GM15510 (cell line): Measurements from ENCODE around the gene DNAH17.

Experiments
- POLR2A ChIP-seq: IDR thresholded peaks from 3 replicates; pipeline ENCODE4 v1.6.1; 2011; ENCODE audit warnings: borderline replicate concordance; ENCODE audit not compliant: insufficient read length; ENCODE audit errors: extremely low read depth

Gene DNAH17

DNA sequence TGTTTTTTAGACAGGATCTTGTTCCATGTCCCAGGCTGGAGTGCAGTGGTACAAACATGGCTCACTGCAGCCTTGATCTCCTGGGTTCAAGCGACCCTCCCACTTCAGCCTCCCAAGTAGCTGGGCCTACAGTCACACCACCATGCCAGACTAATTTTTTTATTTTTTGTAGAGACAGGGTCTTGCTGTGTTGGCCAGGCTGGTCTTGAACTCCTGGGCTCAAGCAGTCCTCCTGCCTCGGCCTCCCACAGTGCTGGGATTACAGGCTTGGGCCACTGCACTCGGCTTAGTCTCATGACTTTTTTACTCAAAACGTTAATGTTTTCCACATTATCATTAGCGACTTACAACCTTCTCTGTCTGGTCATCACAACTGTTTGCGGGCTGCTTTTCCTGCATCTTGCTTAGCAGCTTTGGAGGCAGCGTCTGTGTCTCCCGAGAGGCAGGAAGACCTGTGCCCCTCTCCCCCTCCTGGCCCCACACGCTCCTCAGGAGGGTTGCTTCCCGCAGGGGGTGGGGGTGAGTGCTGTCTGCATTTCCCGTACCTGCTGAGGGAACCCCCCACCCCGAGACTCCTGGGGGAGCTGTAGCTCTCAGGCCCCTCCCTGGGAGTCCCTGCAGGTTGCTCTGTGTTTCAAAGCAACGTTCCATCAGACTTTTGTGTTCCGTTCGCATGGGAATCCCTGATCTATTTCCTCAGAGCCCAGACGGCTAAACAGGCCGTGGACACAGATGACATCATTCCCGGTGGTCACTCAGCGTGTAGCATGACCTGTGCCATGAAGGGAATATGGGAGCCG lies 146.1 kb downstream of the DNAH17 start:
- no peak for TF ChIP-seq POLR2A

DNA sequence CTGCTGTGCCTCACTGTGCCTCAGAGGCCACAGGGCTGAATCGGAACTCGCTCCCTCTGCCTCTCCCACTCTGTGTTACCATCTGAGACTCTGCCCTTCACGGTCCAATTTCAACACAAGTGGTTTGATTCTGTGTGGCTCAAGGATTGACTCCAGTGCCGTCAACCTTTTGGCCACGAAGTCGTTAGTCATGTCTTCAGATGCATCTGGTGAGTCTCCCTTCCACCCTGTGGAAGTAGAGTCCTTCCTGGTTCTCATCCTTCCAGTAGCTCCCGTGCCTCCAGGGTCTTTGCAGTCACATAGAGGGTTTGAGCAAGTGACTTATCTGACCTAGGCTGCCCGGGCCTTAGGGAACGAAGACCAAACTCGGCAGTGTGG lies 147.6 kb downstream of the DNAH17 start:
- no peak for TF ChIP-seq POLR2A

DNA sequence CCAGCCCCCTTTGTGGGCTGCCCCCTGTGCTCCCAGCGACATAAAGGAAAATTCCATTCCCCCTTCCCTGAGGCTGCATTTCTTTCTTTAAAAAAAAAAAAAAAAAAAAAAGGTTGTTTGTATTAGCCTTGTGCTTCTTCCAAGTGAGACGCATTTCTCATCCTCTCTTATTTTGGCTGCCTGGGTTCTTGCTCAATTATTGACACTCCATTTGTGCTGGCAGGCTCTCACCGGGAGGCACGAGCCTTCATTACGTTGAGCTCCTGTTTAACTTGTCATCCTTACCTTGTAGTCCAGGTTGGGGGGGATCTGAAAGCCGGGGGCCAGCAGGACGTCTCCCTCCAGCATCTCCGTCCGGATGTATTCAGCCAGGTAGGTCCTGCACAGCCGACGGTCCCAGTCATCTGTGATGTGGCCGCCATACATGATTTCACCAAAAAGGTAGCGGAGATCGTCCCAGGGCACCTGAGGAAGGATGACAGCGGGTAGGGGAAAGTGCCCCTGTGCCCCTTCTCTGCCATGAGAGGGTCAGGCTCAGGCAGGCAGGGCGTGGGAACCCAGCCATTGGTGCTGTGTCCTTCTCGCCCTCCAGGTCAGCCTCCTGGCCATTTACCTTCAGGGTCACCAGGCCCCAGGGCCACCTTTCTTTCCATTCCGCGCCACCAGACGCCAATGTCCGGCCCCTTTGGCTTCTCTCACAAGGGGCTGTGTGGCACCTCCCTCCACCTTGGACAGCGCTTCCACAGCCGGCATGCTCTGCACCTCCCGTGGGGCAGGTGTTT lies 148.2 kb downstream of the DNAH17 start:
- TF ChIP-seq POLR2A = no peak

DNA sequence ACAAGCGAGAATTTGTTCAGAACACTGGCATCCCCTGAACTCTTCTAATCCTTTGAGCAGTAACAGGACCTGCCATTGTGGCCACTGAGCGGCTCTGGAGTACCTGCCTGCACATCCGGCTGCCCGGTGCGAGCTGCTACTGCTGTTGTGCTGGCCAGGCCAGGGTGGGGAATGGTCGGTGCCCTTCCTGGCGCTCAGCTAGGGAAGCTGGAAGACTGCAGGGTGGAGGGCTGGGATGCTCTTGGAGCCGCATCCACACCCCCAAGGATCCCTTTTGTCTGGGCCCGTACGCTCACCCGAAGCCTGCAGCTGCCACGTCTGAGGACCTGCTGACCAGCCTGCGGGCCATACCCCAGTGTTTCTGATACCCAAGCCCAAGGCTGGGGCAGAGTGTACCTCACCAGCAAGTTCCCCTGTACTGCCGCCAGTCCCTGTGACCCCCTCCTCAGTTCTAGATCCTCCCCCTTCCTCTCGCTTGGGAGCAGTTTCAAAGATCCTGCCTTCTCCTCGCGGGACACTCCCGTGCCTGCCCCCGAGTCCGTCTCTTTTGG lies 149.1 kb downstream of the DNAH17 start:
- TF ChIP-seq POLR2A = no peak

DNA sequence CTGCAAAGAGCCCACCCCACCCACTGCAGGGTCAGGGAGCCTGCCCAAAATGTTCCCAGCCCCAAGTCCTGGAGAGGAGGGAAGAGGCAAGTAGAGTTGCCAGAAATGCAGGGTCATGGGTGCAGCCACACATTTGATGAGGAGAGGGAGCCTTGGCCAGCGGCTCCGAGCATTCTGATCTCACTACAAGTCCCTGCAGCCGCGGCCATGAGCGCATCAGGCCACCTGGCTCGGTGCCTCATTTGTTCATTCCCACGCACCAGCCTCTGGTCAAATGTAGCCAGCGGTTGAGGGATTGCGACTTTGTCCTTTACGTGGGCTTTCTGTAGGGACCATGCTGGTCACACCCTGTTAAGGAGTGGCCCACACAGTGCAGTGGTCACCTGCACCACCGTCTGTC lies 150.1 kb downstream of the DNAH17 start:
- TF ChIP-seq POLR2A = no peak

DNA sequence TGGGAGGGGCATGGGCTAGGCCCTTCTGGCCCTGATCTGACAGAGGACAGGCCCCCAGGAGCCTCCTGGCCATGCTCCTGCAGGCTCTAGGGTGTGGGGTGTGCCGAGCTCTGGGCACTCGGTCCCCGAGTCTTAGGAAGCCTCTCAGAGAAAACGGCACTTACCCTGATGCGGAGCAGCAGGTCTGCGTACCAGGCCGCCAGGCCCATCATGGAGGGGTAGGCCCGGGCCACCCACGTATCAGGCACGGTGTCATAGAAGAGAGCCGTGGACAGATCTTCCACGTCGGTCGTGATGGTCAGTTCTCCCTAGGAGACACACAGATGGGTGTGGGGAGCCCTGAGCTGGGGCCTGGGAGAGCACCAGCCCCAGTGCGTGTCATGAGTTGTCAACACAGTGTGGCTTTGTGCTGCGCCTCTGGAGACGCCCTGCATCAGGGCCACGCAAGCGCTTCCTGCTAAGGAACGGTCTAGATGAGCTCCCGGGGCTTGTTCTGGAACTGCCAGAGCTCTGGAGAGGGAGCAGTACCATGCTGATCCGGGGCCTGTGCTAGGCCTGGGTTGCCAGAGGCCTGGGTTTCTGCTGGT lies 150.8 kb downstream of the DNAH17 start:
- TF ChIP-seq POLR2A = no peak

DNA sequence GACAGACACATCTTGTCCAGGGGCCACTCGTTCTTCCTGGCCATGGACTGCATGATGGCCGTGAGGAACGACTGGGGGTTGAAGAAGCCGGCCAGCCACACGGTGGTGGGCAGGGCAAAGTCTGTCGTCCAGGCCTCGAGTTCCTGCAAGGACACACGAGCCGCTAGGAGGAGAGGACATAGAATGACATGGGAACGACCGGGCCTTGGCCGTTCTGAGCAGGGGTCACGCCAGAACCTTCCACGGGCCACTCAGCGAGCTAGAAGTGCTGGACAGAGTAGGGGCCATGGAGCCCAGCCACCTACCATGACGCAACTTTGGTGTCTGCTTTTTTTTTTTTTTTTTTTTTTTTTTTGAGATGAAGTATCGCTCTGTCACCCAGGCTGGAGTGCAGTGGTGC lies 151.8 kb downstream of the DNAH17 start:
- no peak for TF ChIP-seq POLR2A

DNA sequence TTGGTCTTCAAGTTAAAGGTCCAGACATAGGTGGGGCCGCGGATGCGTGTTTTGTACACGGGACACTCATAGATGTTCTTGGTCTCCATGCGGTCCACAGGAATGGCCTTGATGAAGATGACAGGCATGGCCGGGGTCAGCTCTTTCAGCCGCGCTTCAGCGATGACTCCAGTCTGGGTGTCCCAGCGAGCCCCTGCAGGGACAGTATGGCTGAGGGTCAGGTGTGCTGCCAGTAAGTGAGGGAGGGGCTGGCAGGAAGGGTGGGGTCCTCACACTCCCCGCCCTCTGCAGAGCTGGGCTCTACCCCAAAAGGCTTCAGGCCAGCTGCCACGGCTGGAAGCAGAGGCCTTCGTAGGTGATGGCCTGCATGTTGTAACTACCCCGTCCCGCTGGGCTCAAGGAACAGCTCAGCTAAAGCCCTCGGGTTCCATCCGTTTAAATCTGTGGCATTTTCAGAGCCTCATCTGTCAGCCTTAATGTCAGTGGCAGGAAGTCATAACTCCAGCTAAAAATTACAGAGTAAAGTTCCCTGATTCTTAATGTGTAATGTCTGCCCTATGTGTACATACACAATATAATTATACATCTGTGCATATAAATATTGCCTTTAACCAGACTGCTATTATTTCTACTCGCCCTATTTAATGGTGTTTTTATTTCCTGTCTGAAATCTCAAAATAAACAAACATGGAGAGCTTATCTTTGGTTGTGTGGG lies 153.1 kb downstream of the DNAH17 start:
- no peak for TF ChIP-seq POLR2A

DNA sequence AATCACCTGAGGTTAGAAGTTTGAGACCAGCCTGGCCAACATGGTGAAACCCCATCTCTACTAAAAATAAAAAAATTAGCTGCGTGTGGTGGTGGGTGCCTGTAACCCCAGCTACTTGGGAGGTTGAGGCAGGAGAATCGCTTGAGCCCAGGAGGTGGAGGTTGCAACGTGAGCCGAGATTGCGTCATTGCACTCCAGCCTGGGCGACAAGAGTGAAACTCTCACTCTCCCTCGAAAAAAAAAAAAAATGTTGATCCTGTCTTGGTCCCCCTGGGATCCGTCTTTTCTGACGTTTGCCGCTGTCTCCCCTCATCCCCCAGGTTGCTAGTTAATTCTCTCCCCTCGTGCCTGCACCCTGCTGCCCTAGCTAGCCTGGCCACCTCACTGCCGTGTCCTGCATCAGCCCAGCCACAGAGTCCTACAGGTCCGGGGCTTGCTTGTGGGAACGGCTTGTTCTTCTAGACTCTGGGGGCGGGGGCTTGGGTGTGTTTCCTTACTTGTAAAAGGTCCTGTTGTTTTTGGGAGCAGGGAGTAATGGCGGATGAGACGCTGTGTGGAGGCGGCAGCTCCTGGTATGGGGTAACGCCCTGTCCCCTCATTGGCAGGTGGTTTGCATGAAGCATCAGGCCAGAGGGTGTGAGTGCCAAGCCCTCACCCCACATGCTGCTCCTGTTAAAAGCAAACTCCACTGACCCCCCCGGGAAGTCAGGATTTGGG lies 154.2 kb downstream of the DNAH17 start:
- no peak for TF ChIP-seq POLR2A

DNA sequence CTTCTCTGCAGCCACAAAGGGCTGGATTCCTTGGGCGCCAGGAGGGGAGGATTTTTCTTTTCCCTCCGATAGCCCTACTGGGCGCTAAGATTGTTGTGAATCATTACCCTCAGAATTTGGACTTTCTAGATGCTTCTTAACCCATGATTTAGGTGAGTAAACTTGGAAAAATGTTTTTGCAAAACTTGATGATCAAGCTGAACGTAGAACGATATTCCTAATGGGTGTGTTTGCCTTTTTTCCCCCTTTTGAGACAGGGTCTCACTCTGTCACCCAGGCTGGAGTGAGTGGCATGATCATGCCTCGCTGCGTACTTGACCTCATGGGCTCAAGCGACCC lies 155.0 kb downstream of the DNAH17 start:
- TF ChIP-seq POLR2A = no peak

DNA sequence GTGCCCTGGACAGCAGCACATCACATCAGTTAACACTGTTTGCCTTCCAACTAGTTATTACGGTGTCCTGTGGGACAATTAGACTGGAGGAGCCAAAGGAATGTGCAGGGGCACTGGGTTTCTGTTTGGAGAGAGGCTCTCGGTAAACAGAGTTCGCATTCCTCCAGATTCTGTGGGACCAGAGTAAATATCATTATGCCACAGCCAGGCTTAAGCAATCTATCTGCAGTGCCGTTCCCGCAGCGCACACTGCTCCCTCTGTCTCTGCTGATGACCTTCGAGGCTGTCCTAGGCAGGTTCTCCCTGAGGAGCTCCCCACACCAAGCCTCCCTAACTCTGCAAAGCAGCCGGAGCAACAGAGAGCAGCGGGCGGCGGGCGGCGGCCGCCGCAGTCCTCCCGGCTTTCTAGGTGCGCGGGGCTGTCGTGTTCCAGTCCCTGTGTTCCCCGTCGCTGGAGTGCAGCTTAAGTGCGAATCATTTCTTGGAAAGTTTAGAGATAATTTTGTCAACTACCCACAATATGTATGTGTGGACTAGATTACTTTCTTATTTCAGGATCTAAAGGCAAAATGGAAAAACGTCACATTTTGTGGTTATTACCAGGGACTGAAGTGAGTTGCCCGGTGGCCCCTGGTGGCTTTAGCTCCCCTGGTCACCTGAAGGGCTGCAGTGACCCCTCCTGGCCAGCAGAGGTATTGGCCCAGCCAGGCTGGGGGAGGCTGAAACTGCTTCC lies 155.5 kb downstream of the DNAH17 start:
- TF ChIP-seq POLR2A = no peak

DNA sequence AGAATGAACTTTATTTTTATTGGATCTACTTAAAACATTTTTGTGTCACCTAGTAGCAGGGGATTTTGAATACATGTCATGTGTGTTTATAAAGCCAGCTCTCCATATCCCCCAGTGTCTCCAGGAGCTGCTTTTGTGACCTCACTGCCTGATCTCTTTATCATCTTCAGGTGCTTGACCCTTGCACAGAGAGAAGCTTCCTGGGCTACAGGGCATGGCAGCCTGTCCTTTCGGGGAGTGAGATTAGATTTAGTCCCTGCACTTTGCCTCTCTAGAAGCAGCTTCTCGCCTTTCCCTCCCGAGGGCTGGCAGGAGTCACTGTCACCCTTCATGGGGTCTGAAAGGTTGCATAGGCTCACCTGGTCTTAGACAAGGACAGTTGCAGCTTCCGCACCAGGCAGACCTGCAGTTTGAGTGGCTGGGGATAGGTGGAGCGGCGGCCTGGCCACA lies 156.1 kb downstream of the DNAH17 start:
- no peak for TF ChIP-seq POLR2A

DNA sequence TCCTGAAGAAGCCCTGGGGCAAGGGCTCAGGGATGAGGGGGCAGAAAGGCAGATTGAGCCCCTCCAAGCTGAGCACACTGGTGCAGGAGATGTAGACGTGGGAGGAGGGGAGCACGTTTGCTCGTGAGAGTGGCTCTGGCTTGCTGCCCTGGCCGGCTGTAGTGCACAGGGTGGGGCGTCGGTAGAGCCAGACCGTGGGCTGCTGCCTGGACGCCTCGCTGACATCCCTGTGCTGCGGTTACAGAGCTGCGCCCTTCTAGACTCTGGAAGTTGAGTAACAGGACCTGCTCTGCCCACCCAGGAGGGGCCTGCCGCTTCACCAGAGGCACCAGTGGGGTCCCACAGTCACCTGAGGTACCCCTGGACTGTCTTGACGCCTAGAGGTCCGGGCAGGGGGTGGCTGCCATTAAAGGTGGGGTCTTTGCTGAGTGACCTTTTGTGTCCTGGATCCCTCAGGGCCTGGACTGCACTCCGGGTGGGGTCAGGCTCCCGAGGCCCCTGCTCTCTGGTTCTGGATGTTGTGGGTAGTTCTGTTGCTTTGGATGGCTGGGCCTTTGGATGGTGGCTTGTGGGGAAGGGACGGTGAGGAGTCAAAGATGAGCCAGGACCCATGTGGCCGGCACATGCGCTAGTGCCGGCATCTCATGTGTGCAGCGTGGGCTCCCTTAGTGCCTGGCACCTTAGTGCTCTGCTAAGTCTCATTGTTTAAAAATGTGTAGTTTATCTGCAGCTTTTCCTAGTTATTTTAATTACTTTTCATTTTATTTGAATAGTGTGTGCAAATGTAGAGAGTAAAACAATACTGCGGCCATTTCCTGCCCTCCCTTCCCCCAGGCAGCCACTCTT lies 157.0 kb downstream of the DNAH17 start:
- TF ChIP-seq POLR2A = no peak
